GM18873 (cell line): ENCODE data around the gene DUS2.
"Not testable (repeated sequence)": the region's sequence is repeated elsewhere in the genome, so short reads cannot be mapped to it uniquely, and the experiment has no call there.

ENCODE experiments used
- ATAC-seq: cut with Tn5 transposase; IDR thresholded peaks from one replicate; pipeline ENCODE4 v1.9.1; 2021; ENCODE audit warnings: mild to moderate bottlenecking, moderate library complexity, moderate number of reproducible peaks; ENCODE audit not compliant: unreplicated experiment, low FRiP score

The DUS2 gene

DNA sequence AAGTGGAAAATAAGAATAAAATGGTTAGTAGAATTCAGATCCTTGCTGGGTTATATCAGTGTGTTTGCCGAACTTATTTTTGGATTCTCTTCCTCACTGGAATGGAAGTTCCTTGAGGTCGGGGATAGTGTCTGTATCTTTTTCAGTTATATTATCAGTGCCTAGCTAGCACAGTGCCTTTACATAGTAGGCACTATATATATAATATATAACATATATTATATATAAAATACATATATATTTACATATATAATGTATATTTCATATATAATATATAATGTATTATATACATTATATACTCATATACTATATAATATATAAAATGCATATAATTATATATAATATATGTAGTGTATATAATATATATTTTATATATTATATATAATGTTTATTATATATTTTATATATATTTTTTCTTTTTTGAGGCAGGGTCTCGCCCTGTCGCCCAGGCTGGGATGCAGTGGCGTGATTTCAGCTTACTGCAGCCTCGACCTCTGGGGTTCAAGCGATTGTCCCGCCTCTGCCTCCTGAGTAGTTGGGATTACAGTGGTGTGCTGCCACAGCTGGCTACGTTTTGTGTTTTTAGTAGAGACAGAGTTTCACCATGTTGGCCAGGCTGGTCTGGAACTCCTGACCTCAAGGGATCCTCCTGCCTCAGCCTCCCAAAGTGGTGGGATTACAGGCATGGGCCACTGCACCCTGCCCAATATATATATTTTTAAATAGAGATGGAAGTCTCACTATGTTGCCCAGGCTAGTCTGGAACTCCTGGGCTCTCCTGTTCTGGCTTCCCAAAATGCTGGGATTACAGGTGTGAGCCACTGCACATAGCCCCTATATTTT is 65.3 kb downstream of the DUS2 start:
- no peak for ATAC-seq

DNA sequence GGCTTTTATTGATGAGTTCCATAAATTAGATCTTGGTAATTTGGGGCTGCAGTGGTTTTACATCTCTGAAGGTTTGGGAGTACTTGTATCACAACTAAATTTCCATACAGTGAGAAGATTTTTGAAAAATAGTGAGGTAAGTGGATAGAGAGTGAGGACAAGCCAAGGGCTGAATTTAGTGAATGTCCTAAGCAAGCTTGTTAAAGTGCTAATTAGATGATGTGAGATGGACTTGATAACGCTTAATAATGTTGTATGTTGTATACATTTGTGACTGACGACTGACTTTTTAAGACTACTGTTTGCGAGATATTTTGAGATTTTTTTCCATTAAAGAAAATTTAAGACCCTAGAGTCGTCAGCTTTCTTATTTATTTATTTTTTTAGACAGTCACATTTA is 66.0 kb downstream of the DUS2 start:
- ATAC-seq, result no peak

DNA sequence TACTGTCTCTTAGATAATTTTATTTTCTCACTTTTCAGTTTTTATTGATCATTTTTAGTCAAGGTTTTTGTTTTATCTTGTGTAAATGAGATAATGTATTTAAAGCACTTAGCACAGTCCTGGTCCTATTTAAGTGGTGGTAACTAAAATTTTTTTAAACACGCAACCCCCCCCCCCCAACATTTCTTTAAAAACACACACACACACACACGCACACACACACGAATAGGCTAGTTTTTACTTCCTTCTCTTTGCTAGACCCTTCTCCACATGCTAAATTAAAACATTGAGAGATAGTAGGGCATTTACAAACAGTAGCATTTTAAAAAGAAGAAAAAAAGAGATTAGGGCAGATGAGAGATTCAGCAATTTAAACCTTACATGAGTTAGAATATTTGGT is 67.0 kb downstream of the DUS2 start:
- no peak for ATAC-seq

DNA sequence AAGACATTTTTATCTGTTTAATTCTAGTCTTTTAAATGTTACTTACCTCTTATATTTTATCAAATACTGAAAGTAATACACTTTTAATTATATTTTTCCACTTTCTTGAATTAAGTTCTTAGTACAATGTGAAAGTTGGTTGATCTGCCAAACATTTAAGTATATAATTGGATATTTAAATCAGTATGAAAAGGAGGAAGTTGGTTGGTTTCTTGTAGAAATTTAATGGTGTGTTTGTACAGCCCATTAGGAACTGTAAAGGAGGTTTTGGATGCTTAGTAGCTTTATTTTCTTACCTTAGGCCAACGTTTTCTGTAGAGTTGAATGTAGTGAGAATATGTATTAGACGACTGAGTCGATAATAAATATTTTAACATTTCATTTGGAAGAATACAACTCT is 67.4 kb downstream of the DUS2 start:
- ATAC-seq, result no peak

DNA sequence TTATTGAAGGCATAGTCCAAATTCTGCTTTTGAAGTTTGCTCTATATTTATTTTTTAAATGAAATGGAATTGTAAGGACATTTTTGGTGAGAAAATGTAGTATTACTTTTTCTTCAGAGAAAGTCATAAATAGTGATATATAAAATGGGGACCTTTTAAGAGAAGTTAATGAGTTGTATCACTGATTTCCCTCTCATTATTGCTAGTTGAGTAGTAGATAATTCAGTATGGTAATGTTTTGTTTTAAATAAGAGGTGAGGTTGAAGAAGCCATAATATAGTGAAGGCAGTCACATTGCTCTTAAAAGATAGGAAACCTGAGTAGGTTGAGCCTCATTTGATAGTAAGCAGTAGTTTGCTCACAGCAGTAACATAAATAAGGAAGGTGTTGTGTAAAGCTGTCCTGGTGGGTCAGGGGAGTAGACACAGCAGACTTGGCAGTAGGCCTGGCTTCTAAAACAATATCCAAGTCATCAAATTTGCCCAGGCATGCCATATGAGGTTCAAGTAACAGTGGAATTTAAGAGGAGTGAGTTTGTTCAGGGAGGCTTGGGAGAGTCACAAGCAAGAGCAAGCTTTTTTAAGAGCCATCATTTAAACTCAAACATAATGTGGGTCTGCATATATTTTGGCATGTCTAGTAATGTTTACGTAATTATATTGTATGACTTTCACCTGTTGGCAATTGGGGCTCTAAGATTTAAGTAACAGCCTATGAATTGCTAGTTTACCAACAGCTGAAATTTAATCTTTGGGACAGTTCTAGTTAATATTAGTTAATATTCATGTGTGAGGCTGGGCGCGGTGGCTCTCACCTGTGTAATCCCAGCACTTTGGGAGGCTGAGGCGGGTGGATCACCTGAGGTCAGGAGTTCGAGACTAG is 68.5 kb downstream of the DUS2 start:
- no peak for ATAC-seq

DNA sequence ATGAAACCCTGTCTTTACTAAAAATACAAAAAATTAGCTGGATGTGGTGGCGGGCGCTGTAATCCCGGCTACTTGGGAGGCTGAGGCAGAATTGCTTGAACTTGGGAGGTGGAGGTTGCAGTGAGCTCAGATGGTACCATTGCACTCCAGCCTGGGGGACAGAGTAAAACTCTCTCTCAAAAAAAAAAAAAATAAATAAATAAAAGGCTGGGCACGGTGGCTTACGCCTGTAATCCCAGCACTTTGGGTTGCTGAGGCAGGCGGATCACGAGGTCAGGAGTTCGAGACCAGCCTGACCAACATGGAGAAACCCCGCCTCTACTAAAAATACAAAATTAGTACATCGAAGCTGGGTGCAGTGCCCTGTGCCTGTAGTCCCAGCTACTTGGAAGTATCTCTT is 69.2 kb downstream of the DUS2 start:
- not testable (repeated sequence) for ATAC-seq

DNA sequence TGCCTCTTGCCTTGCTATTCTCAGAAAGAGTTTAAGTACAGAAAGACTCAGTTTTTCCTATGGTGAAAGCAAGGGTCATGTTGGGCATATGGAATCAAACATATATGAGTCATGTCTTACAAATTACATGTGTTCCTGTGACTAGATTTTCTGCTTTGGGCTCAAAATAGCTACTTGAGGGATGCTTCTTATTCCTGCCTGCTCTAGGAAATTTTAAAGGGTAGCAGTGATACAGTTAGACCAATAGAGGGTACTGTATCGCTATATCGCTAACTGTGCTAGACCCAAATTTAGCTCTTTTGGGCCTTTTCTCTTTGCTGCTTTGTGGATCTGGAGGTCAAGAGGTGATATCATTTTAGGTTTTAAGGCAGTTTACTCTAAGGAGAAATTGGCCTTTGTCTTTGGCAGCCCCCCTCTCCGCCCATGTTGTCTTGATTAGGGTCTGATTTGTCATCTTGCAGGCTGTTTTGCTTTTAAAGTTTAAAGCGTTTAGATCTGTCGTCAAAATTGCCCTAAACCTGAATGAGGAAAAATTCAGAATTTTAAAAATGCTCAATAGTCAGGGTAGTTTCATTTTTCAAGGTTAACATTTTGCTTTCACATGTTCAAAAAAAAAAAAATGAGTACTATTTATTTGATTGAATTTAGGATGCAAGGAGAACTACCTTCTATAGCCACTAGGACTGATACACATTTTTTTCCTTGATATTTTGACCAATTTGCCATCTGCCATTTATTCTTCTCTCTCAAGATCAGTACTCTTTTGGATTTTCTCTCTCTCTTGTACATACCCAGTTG is 70.9 kb downstream of the DUS2 start:
- ATAC-seq, result no peak

DNA sequence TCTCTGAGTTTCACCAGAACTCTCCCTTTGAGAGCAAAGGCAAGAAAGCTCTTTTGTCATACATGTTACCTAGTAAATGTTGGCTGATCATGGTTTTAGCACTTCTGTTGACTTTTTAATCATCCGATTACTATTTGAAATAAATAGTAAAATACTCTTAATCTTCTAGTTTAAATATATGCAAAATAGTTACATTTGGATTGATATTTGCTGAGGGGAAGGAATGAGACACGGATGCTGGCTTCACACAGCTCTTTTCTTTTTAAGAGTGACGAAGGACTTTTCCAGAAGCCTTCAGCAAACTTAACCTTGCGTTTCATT is 71.5 kb downstream of the DUS2 start:
- no peak for ATAC-seq

DNA sequence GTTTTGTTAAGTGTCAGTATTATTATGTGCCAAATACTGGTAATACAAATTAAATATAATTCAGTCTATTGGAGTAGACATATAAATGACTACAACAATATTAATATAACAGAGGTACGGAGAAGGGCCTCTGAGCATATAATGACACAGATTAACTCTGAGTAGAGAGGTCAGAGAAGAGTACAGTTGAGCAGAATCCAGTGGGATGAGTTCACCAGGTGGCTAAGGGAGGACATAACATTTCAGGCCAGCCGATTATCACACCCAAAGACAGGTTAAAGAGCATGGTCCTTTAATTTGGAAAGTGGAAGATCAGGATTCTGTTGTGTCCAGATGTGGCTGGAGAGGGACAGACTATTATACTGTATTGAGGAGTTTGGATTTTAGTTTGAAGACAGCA is 73.4 kb downstream of the DUS2 start:
- ATAC-seq, result no peak

DNA sequence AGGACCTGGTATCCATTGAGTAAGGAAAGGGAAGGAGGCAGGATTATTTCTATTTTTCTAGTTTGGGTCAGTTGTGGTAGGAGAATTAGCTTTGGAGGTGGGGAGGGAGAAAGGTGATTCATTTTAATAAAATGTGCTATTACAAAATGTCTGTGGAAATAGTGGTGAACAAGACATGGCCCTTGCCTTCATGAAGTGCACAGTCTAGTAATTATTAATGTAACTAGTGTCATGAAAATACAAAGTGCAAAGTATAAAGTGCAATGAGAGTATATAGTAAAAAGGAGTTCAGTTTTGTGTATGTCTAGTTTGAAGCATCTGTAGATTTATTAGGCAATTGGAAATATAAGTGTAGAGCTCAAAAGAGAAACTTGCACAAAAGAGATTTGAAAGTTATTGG is 74.0 kb downstream of the DUS2 start:
- ATAC-seq, result no peak

DNA sequence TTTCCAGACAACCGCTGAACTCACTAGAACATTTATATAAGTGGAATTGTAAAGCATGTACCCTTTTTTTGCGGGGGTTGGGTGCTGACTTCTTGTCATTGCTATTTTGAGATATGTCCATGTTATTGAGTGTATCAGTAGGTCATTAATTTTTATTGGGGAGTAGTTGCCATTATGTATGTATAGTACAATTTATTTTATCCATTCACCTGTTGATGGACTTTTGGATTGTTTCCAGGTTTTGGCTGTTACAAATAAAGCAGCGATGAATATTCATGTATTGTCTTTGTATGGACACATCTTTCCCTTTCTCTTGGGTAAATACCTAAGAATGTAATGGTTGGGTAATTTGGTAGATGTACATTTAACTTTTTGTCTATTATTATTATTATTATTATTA is 74.8 kb downstream of the DUS2 start:
- no peak for ATAC-seq

DNA sequence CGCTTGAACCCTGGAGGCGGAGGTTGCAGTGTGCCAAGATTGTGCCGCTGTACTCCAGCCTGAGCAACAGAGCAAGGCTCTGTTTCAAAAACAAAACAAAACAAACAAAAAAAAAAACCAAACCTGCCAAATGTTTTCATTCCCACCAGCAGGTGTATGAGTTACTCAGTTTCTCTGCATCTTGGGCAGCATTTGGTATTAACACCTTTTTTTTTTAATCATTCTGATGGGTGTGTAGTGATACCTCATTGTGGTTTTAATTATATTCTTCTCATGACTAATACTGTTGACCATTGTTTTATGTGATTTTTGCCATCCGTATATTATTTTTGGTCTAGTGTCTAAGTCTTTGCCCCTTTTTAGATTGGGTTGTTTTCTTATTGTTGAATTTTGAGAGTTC is 77.4 kb downstream of the DUS2 start:
- ATAC-seq, result no peak

DNA sequence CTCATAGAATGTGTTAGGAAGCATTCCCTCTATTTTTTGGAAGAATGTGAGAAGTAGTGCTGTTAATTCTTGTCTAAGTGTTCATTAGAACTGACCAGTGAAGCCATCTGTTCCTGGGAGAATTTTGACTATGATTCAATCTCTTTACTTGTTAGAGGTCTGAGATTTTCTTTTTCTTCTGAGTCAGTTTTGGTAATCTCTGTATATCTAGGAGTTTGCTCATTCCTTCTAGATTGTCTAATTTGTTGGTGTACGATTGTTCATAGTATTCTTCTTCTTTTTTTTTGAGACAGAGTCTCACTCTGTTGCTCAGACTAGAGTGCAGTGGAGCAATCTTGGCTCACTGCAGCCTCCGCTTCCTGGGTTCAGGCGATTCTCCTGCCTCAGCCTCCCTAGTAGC is 82.5 kb downstream of the DUS2 start:
- ATAC-seq, result no peak

DNA sequence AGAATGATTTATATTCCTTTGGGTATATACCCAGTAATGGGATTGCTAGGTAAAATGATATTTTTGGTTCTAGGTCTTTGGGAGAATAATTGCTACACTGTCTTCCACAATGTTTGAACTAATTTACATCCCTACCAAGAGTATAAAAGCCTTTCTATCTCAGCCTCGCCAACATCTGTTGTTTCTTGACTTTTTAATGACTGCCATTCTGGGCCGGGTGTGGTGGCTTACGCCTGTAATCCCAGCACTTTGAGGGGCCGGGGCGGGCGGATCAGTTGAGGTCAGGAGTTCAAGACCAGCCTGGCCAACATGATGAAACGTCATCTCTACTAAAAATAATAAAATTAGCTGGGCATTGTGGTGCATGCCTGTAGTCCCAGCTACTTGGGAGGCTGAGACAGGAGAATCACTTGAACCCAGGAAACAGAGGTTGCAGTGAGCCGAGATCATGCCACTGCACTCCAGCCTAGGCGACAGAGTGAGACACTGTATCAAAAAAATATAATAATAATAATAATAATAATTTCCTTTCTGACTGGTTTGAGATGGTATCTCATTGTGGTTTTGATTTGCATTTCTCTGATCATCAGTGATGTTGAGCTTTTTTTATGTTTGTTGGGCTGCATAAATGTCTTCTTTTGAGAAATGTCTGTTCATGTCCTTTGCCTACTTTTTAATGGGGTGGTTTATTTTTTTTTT is 84.3 kb downstream of the DUS2 start:
- not testable (repeated sequence) for ATAC-seq

DNA sequence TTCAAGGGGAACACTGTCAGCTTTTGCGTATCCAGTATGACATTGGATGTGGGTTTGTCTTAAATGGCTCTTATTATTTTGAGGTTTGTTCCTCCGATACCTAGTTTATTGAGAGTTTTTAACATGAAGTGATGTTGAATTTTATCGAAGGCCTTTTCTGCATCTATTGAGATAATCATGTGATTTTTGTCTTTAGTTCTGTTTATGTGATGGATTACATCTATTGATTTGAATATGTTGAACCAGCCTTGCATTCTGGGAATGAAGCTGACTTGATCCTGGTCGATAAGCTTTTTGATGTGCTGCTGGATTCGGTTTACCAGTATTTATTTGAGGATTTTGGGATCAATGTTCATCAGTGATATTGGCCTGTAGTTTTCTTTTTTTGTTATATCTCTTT is 86.1 kb downstream of the DUS2 start:
- not testable (repeated sequence) for ATAC-seq

DNA sequence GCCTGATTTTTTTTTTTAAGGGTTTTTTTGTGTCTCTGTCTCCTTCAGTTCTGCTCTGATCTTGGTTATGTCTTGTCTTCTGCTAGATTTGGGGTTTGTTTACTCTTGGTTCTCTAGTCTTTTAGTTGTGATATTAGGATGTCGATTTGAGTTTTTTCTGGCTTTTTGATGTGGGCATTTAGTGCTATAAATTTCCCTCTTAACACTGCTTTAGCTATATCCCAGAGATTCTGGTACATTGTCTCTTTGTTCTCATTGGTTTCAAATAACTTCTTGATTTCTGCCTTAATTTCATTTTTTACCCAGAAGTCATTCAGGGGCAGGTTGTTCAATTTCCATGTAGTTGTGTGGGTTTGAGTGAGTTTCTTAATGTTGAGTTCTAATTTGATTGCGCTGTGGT is 87.5 kb downstream of the DUS2 start:
- ATAC-seq, result not testable (repeated sequence)

DNA sequence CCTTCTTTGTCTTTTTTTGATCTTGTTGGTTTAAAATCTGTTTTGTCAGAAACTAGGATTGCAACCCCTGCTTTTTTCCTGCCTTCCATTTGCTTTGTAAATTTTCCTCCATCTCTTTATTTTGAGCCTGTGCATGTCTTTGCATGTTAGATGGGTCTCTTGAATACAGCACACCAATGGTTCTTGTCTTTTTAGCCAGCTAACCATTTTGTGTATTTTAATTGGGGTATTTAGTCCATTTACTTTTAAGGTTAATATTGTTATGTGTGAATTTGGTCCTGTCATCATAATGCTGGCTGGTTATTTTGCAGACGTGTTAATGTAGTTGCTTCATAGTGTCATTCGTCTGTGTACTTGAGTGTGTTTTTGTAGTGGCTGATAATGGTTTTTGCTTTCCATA is 88.3 kb downstream of the DUS2 start:
- ATAC-seq, result no peak

DNA sequence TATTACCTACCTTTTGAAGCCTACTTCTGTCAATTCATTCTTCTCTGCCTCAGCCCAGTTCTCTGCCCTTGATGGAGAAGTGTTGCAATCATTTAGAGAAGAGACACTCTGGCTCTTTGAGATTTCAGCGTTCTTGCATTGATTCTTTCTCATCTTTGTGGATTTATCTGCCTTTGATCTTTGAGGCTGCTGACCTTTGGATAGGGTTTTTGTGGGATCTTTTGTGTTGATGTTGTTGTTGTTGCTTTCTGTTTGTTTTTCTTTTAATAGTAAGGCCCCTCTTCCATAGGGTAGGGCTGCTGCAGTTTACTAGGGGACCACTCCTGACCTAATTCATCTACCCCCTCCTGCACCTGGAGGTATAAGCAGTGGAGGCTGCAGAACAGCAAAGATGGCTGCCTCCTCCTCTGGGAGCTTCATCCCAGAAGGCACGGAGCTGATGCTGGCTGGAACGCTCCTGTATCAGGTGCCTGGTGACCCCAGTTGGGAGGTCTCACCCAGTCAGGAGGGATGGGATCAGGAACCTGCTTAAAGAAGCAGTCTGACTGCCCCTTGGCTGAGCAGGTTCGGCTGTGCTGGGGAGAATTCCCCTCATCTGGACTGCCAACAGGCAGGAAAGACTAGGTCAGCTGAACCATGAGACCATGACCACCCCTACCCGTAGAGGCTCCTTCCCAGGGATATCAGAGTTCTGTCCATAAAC is 90.1 kb downstream of the DUS2 start:
- ATAC-seq, result no peak

DNA sequence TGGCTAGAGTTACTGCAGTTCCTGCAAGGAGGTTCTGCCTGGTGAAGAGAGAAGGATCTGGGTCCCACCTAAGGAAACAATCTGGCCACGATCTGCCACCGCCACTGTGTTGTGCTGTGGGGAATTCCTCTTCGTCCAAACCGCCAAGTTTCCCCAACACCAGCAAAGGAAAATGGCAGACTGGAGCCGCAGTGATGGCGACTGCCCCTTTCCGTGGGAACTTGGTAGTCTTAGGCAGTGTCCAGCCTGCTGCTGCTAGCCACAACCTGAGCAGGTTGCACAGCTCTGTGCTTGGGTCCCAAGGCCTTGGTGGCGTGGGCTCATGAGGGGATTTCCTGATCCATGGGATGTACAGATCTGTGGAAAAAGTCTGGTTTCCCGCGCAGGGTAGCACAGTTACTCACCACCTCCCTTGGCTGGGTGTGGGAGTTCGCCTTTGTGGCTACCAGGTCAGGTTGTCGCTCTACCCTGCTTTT is 90.7 kb downstream of the DUS2 start:
- ATAC-seq, result no peak

DNA sequence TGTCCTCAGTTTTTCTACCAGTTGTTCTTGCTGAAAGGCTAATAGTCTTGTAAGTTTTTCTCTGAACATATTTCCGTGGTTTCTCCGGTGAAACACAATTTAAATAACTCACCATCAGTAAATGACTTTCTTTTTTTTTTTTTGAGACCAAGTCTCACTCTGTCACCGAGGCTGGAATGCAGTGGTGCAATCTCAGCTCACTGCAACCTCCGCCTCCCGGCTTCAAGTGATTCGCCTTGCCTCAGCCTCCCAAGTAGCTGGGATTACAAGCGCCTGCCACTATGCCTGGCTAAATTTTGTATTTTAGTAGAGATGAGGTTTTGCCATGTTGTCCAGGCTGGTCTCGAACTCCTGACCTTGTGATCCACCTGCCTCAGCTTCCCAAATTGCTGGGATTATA is 91.9 kb downstream of the DUS2 start:
- not testable (repeated sequence) for ATAC-seq
